PC-9 (cell line): ENCODE results near the gene DAB2. TPM values are rescaled to one million over a fixed set of nuclear protein-coding genes. Genes with fewer than 3 reads are reported as not detected.

ENCODE experiments used
- BruUV-seq: library from RNA; stranded (reverse); fragments of 400-500 nt; replicated peaks from 2 replicates; lab custom pipeline; 2021; lab: Mats Ljungman, UMichigan
- CTCF ChIA-PET: fragments of 300-600 bp; sonication (Branson Sonifier 250); formaldehyde crosslinking; loops from one replicate; lab custom pipeline; 2022; ENCODE audit warnings: antibody characterized with exemption; lab: Charles Lee
- POLR2A ChIA-PET: fragments of 300-600 bp; sonication (Branson Sonifier 250); formaldehyde crosslinking; loops from one replicate; lab custom pipeline; 2022; ENCODE audit warnings: antibody characterized with exemption; ENCODE audit not compliant: unreplicated experiment; lab: Charles Lee
- DNase-seq, 2 experiments: peaks; one replicate each; pipeline versions ENCODE4 v3.0.0 to v3.0.0-alpha.2; 2015 to 2022; ENCODE audit warnings: mixed read lengths in 1 of 2
- H2AFZ ChIP-seq: fragments of 200-600 bp; sonication (generic); 2 replicates; pipeline ENCODE4 v1.8.1; 2017; ENCODE audit warnings: antibody characterized with exemption
- H3F3A ChIP-seq: fragments of 200-600 bp; sonication (generic); 2 replicates; pipeline ENCODE4 v1.8.1; 2017; ENCODE audit warnings: antibody characterized with exemption, mild to moderate bottlenecking, low read depth; ENCODE audit not compliant: insufficient read depth
- H3K27ac ChIP-seq: fragments of 200-600 bp; sonication (generic); 2 replicates; pipeline ENCODE4 v1.6.1; 2016; ENCODE audit warnings: mixed run types
- H3K27me3 ChIP-seq: fragments of 200-600 bp; sonication (generic); 2 replicates; pipeline ENCODE4 v1.6.1; 2016; ENCODE audit warnings: low read depth, mixed run types; ENCODE audit not compliant: insufficient read depth
- H3K36me3 ChIP-seq: fragments of 200-600 bp; sonication (generic); 2 replicates; pipeline ENCODE4 v1.6.1; 2016; ENCODE audit warnings: low read depth, mixed run types
- H3K4me1 ChIP-seq: fragments of 200-600 bp; sonication (generic); replicated peaks from 2 replicates; pipeline ENCODE4 v1.6.1; 2016; ENCODE audit warnings: mixed run types; ENCODE audit not compliant: insufficient read depth
- H3K4me2 ChIP-seq: fragments of 200-600 bp; sonication (generic); 2 replicates; pipeline ENCODE4 v1.6.1; 2017; ENCODE audit warnings: mixed run types
- H3K4me3 ChIP-seq: fragments of 200-600 bp; sonication (generic); 2 replicates; pipeline ENCODE4 v1.6.1; 2016; ENCODE audit warnings: mixed run types
- H3K79me2 ChIP-seq: fragments of 200-600 bp; sonication (generic); 2 replicates; pipeline ENCODE4 v1.6.1; 2017; ENCODE audit warnings: low read depth, mixed run types
- H3K9me2 ChIP-seq: fragments of 200-600 bp; sonication (generic); 2 replicates; pipeline ENCODE4 v1.8.1; 2017; ENCODE audit warnings: mild to moderate bottlenecking; ENCODE audit not compliant: insufficient read depth
- H3K9me3 ChIP-seq: fragments of 200-600 bp; sonication (generic); 2 replicates; pipeline ENCODE4 v1.8.1; 2016; ENCODE audit warnings: low read depth; ENCODE audit not compliant: insufficient read depth
- H4K20me1 ChIP-seq: fragments of 200-600 bp; sonication (generic); 2 replicates; pipeline ENCODE4 v1.8.1; 2017; ENCODE audit not compliant: insufficient read depth
- EZH2 ChIP-seq: fragments of 200-600 bp; sonication (generic); IDR thresholded peaks from 2 replicates; pipeline ENCODE4 v1.8.0; 2017; ENCODE audit warnings: antibody characterized with exemption, low read depth
- intact Hi-C: fragments of 100-400 bp; cut with micrococcal nuclease; formaldehyde crosslinking; loops from one replicate; pipeline ENCODE4 v1.10.0; 2022; ENCODE audit not compliant: unreplicated experiment
- total RNA-seq: library from RNA; stranded (reverse); gene quantifications from 2 replicates; pipeline ENCODE4 v1.2.3, GENCODE V29; 2021
- TF ChIP-seq, protein P1 (sequence below): fragments of 200-600 bp; sonication (generic); conservative IDR thresholded peaks from 2 replicates; pipeline ENCODE4 v1.6.1; 2017; ENCODE audit warnings: mixed run types, antibody characterized with exemption, mild to moderate bottlenecking, moderate library complexity

The DAB2 gene
- total RNA-seq, 1 experiment from 2014 or later: 21.0 TPM

DNA sequence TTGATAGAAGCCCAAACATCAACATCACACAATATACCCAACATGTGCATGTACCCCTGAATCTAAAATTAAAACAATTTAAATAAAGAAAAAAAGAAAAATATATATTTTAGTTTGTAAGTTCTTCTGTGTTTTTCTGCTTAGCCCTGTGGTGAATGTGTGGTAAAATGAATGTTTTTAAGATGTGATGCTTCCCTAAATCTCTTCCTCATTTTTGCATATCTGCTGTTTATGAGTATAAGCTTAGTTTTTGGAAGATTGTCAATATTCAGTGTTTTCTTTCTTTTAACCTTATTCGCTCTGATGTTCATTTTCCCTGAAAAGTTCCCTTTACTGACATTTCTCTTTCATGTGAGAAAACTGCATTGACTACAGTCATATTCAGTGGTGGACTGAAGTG, 44.4 kb upstream of the DAB2 start:
- Histone ChIP-seq H3K79me2 (no peaks in the 10 kb centered on the region), H4K20me1 (no peaks in the 10 kb centered on the region), H3K4me1 (no peaks in the 10 kb centered on the region), H2AFZ (no peak overlapping the region), H3K27me3 (no peaks in the 10 kb centered on the region), H3K27ac (no peak overlapping the region), H3K9me2 (peaks cover 6% of the 10 kb centered on the region; the same call in 1 of the 2 replicates), H3K36me3 (no peaks in the 10 kb centered on the region), H3K4me3 (no peak overlapping the region), H3F3A (no peaks in the 10 kb centered on the region), H3K4me2 (no peak overlapping the region), H3K9me3 (0 out of 2 replicates have a peak, but pooled peaks cover 5% of the 10 kb centered on the region)
- no peak for DNase-seq
- CTCF ChIA-PET: no interaction called here
- intact Hi-C loops: no loop called here
- POLR2A ChIA-PET: no interaction called here
- TF ChIP-seq EZH2: no peak
- TF ChIP-seq, protein P1, sequence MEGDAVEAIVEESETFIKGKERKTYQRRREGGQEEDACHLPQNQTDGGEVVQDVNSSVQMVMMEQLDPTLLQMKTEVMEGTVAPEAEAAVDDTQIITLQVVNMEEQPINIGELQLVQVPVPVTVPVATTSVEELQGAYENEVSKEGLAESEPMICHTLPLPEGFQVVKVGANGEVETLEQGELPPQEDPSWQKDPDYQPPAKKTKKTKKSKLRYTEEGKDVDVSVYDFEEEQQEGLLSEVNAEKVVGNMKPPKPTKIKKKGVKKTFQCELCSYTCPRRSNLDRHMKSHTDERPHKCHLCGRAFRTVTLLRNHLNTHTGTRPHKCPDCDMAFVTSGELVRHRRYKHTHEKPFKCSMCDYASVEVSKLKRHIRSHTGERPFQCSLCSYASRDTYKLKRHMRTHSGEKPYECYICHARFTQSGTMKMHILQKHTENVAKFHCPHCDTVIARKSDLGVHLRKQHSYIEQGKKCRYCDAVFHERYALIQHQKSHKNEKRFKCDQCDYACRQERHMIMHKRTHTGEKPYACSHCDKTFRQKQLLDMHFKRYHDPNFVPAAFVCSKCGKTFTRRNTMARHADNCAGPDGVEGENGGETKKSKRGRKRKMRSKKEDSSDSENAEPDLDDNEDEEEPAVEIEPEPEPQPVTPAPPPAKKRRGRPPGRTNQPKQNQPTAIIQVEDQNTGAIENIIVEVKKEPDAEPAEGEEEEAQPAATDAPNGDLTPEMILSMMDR: no peak
- no TSS peak for BruUV-seq

DNA sequence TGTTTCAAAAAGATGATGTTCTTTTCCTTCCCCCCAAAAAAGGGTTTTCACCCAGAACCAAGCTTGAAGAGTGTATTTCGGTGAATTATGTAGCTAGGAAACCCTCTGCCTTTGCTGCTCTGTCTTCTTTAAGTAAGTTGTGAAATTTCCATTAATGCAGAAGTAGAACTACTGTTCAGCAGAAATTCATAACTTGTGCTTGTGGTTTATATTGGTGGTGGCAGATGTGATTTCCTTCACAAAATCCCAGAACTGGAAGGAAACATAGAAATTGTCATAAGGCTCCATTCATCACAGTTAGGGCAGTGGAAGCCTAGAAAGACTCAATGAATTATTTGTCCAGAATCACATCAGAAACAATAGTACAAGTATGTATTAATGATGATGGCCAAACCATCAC, 42.1 kb upstream of the DAB2 start:
- H3K9me3 ChIP-seq: 0 out of 2 replicates have a peak, but pooled peaks cover 5% of the 10 kb centered on the region
- H3K4me3 ChIP-seq: no peak overlapping the region
- H2AFZ ChIP-seq: no peak overlapping the region
- H3K27ac ChIP-seq: no peak overlapping the region
- no peaks in the 10 kb centered on the region for H3K79me2 ChIP-seq
- peaks cover 6% of the 10 kb centered on the region; the same call in 1 of the 2 replicates for H3K9me2 ChIP-seq
- intact Hi-C loops: no loop called here
- DNase-seq: no peak
- ChIA-PET CTCF (no interaction called here), POLR2A (no interaction called here)
- no peaks in the 10 kb centered on the region for H3K27me3 ChIP-seq
- no peak overlapping the region for H3K4me2 ChIP-seq
- BruUV-seq: no TSS peak
- no peak for TF ChIP-seq EZH2
- TF ChIP-seq, protein P1: no peak
- no peaks in the 10 kb centered on the region for H3K36me3 ChIP-seq
- H3K4me1 ChIP-seq: no peaks in the 10 kb centered on the region
- H4K20me1 ChIP-seq: no peaks in the 10 kb centered on the region
- H3F3A ChIP-seq: no peaks in the 10 kb centered on the region

GRCh38 chr5:39465843-39466242, 41.1 kb upstream of the DAB2 start:
- Histone ChIP-seq H3K27me3 (no peaks in the 10 kb centered on the region), H2AFZ (no peak overlapping the region), H3K9me3 (0 out of 2 replicates have a peak, but pooled peaks cover 5% of the 10 kb centered on the region), H3K79me2 (no peaks in the 10 kb centered on the region), H3K4me1 (no peaks in the 10 kb centered on the region), H3K4me3 (no peak overlapping the region), H3F3A (no peaks in the 10 kb centered on the region), H3K4me2 (no peak overlapping the region), H3K27ac (no peak overlapping the region), H3K36me3 (no peaks in the 10 kb centered on the region), H3K9me2 (peaks cover 6% of the 10 kb centered on the region; the same call in 1 of the 2 replicates), H4K20me1 (no peaks in the 10 kb centered on the region)
- no peak for DNase-seq
- intact Hi-C loops: no loop called here
- no TSS peak for BruUV-seq
- ChIA-PET POLR2A (interaction anchor here (0.6 to 0.7 kb wide), 2 partner anchors 404 to 610 kb away, joined by 3 to 4 read pairs; no protein-coding TSS in a partner anchor), CTCF (interaction anchor here (0.6 to 0.7 kb wide), 2 partner anchors 82 to 91 kb away, joined by 3 to 11 read pairs; no protein-coding TSS in a partner anchor)
- TF ChIP-seq, protein P1: no peak
- TF ChIP-seq EZH2: no peak
